Endometrial microvascular endothelial cells (primary cell): ENCODE measurements around the gene OAS1. TPM values are rescaled to one million over a fixed set of nuclear protein-coding genes. Genes with fewer than 3 reads are reported as not detected.
"Not testable (repeated sequence)": the region's sequence is repeated elsewhere in the genome, so short reads cannot be mapped to it uniquely, and the experiment has no call there.

Experiments used
- in situ Hi-C: cut with HindIII; loops from 2 replicates; pipeline ENCODE4 v1.10.0; 2017; ENCODE audit warnings: low sequenced_read_pairs, low pct_unique_long_range_greater_than_20kb; ENCODE audit errors: inconsistent ontology term
- total RNA-seq: library from RNA; depleted of rRNA; stranded (reverse); fragments of >200 nt; gene quantifications from one replicate; pipeline ENCODE4 v1.2.3, GENCODE V29; 2015; ENCODE audit errors: inconsistent ontology term

Gene OAS1
- total RNA-seq, 1 donor from 2014 or later: 14.0 TPM

GRCh38 chr12:112894128-112894527 lies 12.6 kb upstream of the OAS1 start:
- in situ Hi-C loops: no loop called here

- in situ Hi-C loops: no loop called here
Measured at GRCh38 chr12:112898380-112898779, 8.4 kb upstream of the OAS1 start.

GRCh38 chr12:112900298-112901145 lies 6.2 kb upstream of the OAS1 start:
- in situ Hi-C loops: no loop called here

DNA sequence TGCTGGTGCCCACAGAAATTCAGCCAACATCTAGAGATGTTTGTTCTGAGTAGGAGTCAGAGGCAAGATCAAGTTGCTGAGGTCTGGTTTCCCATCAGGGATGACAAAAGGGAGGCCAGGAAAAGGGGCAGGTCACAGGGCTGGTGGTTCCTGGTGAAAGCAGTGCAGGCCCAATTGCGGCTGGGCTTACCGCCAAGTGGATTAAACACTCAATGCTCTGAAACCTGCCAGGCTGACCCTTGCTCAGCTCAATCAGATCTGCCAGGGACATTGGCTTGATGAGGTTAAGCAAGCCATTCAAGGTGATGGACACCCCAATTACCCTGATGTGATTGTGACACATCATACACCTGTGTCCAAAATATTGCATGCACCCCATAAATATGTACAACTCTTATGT lies 5.5 kb upstream of the OAS1 start:
- in situ Hi-C loops: no loop called here

- in situ Hi-C loops: no loop called here
Measured at GRCh38 chr12:112904571-112904970, 2.2 kb upstream of the OAS1 start.

GRCh38 chr12:112905451-112906089 lies 1.2 kb upstream of the OAS1 start:
- in situ Hi-C loops: no loop called here

DNA sequence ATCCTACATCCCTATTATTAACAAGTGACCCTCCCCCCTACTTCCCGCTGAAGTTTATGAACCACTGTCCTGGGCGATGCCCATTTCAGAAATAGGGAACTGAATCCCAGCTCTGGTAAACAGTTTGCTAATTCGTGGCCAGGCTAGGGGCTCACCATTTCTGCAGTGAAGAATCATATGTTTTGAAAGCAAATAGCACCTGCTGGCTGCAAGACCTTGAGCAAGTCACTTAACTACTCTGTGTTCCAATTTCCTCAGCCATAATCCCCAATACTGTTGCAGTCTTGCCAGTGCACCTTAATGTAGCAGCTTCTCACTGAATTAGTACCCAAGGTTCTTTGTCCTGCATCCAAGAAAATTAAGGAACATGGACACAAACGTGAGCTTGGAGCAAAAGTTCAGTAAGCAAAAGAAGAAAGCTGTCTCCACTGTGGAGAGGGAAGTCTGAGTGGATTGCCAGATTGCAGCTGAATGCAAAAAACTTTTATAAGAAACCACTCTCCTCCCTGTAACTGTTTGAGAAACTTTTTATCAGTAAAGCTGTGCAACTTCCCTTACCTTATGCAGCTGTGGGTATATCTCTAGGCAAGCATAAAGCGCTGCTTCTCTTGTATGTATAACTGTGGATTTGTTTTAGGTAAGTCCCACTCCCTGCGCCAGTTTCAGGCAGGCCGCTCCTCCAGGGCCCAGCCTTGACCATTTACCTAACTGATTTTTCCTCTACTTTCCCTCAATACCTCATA lies 824 bp downstream of the OAS1 start:
- in situ Hi-C loops: no loop called here

DNA sequence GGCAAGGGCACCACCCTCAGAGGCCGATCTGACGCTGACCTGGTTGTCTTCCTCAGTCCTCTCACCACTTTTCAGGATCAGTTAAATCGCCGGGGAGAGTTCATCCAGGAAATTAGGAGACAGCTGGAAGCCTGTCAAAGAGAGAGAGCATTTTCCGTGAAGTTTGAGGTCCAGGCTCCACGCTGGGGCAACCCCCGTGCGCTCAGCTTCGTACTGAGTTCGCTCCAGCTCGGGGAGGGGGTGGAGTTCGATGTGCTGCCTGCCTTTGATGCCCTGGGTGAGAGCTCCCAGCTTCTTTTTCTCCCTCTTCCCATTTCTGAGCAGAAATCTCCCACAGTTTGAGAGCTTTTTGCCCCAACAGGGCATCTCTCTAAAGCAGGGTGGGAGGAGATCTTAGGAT lies 1.8 kb downstream of the OAS1 start:
- in situ Hi-C loops: no loop called here

DNA sequence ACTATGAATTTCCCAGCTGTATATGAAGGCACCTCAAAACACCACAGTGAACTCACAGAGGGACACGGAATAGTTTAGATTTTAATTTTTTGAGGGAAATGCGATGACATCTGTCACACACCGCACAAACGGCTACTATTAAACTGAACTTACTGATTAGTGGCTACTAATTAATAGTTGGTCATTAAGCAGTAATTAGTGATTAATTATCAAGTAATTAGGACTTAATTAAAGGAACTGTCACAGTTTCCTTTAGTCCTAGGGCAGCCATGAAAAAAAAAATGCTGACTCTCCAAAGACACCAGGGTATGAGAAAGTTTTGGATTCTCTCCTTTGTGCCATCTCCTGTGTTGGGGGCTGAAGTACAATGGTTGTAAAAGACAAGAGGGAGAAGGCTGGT lies 2.9 kb downstream of the OAS1 start:
- in situ Hi-C loops: no loop called here

- in situ Hi-C loops: no loop called here
Measured at GRCh38 chr12:112913038-112913688, 6.4 kb downstream of the OAS1 start.

DNA sequence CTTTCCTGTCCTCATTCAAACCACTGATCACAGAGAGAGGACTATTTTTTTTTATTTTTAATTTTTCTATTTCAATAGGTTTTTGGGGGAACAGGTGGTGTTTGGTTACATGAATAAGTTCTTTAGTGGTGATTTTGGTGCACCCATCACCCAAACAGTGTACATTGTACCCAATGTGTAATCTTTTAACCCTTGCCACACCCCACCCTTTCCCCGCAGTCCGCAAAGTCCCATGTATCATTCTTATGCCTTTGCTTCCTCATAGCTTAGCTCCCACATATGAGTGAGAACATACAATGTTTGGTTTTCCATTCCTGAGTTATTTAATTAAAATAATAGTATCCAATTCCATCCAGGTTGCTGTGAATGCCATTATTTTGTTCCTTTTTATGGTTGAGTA lies 7.1 kb downstream of the OAS1 start:
- in situ Hi-C loops: not testable (repeated sequence)

DNA sequence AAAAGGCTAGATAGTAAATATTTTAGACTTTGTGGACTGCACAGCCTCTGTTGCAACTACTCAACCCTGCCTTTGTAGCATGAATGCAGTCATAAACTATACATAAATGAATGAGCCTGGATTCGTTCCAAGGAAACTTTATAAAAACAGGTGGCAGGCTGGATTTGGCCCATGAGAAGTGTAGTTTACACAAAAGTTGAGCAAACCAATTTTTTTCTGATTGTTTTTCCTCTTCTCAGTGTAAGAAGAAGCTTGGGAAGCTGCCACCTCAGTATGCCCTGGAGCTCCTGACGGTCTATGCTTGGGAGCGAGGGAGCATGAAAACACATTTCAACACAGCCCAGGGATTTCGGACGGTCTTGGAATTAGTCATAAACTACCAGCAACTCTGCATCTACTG lies 9.5 kb downstream of the OAS1 start:
- in situ Hi-C loops: no loop called here

- in situ Hi-C loops: no loop called here
Measured at GRCh38 chr12:112919121-112919520, 12.4 kb downstream of the OAS1 start.

DNA sequence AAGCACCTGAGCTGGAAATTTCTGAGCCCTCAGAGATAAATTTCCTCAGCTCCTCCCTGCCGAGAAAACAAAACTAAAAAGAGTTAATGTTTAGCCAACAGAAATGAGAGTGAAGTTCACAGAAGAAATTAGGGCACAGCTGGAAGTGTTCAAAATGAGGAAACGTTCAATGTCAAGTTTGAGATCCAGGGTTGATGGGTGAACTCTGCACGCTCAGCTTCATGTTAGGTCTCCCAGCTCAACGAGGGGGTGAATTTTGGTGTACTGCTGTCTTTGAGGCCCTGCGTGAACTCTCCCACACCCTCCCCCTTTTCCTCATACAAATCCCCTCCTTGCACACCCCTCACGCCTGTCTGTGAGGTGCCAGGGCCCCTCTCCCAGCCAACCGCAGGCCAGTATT lies 18.2 kb downstream of the OAS1 start:
- in situ Hi-C loops: no loop called here

DNA sequence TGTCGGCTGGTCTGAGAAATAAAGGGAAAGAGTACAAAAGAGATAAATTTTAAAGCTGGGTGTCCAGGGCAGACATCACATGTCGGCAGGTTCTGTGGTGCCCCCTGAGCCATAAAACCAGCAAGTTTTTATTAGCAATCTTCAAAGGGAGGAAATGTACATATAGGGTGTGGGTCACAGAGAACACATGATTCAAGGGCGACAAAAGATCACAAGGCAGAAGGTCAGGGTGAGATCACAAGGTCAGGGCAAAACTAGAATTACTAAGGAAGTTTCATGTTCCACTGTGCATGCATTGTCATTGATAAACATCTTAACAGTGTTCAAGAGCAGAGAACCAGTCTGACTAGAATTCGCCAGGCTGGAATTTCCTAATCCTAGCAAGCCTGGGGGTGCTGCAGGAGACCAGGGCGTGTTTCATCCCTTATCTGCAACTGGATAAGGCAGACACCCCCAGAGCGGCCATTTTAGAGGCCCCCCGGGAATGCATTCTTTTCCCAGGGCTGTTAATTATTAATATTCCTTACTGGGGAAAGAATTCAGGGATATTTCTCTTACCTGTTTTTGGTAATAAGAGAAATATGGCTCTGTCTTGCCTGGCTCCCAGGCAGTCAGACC lies 19.8 kb downstream of the OAS1 start:
- in situ Hi-C loops: not testable (repeated sequence)

DNA sequence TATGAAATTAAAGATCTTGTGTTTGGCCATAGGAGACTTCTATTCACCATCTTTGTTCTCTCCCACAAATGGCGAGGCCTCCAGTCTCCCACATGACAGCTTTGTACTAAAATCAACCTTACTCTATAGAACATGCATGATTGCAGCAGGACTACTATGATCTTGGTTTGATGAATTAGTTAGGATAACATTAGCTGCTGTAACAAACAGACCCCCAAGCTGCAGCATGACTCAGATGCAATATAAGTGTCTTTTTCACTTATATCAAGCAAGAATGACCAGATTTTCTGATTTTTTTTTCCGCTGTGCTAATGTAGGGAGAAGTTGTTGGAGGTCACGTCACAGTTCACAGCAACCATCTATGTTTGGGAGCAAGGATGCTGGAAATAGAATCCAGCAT lies 20.7 kb downstream of the OAS1 start:
- in situ Hi-C loops: no loop called here

GRCh38 chr12:112927925-112928324 lies 21.2 kb downstream of the OAS1 start:
- in situ Hi-C loops: no loop called here

DNA sequence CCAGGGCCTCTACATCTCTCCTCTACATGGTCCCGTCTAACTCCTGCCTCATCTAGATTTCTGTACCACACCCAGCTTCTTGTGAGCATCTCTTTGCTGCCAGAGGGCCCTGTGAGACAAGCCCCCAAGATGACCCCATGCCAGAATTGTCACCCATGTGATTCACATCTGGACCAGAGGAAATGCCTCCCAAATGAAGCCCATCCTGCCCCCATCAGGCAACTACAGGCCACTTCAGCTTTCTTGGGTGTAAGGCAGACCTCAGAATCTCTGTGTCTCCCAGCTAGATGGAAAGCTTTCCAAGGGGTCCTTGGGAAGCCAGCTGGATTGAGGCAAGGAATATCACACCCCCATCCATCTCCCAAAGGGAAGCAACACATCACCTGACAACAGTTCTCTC lies 22.2 kb downstream of the OAS1 start:
- in situ Hi-C loops: no loop called here

GRCh38 chr12:112929715-112930114 lies 23.0 kb downstream of the OAS1 start:
- in situ Hi-C loops: no loop called here
